C1 segment of cervical spinal cord (tissue), 14 donors: ENCODE data around the gene CAMTA2.

ENCODE experiments used
- DNase-seq, 14 donors: peaks; one replicate each; lab custom pipeline; 2025; lab: John Stamatoyannopoulos, UW

The CAMTA2 gene

GRCh38 chr17:4969551-4970173 lies 17.8 kb downstream of the CAMTA2 start:
- DNase-seq = no peak

DNA sequence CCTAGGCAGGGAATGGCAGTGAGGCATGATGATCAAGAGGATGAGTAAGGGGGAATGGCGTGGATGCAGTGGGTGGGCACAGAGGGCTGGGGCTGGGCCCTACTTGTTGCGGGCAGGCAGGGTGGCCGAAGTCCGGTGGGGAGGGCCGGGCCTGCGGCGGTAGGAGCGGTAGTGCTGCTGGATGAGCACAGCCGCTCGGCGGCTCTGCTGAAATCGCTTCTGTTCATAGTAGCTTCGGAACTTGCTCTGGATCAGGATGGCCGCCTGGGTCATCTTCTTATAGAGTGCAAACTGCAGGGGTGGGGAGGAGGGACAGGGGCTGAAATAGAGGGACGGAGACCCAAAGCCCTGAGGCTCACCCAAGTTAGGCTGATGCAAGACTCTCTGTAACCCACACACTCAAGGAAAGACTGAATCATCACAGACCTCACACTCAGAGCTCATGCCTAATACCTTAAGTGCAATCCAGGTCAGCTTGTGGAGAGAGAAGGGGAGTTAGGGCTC lies 18.4 kb downstream of the CAMTA2 start:
- no peak for DNase-seq

DNA sequence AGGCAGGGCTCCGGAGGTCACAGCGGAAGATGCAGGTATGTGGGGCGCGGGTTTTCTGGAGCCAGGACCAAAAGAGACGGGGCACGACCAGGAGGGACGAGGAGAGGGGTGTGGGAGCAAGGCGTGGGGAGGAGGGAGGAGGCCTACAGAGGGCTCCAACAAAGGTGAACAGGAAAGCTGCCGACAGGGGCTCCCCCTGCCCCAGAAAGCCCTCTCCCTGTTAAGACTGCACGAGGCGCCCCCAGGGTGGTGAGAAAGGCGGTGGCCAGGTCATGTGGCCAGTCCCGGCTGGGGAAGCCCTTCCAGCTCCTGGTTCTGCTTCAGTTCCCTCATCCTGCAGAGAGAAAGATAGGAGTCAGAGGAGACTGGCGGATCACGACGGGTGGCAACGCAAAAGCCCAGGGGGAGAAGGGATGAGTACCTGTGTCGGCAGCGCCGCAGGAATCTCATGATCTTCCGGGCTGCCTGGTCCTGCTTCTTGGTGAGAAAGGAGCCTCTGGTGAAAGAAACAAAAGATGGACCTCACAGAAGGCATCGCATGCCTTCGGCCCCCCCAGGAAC lies 18.9 kb downstream of the CAMTA2 start:
- DNase-seq = peak in 6 of 14 donors; percentile 32 to 49 (median 36)

GRCh38 chr17:4967539-4968485 lies 19.7 kb downstream of the CAMTA2 start, which contains the start of gene SPAG7:
Gene SPAG7 (minus strand): TSS chr17:4967817. CDS start chr17:4967804, 13 bp downstream.
- peak; percentile 94 to 100 (median 99) for DNase-seq

GRCh38 chr17:4966844-4967538 lies 20.5 kb downstream of the CAMTA2 start:
- DNase-seq = peak in 13 of 14 donors; percentile 94 to 100 (median 99)

- DNase-seq = no peak
Observed at GRCh38 chr17:4965311-4965986, 22.0 kb downstream of the CAMTA2 start.

DNA sequence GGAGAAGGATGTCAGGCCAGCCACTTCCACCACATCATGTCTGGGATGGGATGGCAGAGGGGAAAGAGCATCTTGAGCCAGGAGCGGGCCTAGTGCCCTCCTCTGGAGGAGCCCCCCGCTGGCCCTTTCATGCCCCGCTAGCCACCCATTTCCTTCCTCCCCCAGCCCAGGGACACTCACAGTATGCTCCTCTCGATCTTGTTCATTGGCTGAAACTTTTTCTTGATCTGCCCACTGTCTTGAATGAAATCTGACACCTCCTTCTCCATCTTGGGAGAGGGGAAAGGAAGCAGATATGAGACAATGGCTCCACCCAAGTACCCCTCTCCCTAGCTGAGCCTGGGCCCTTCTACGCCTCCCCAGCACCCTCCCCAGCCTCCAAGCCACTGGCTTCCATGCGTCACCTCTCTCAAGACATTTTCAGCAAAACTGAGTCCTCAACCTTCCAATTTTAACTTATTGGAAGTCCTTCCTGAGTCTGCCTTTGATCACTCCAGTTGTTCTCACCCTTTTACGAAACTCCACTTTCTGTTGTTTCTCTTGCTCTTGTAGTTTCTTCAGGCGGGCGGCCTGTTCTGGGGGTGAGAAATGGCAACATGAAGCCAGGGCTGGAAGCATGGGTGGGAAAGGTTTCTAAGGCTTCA lies 27.1 kb downstream of the CAMTA2 start:
- DNase-seq = no peak

GRCh38 chr17:4959261-4959965 lies 28.1 kb downstream of the CAMTA2 start:
- DNase-seq = no peak

DNA sequence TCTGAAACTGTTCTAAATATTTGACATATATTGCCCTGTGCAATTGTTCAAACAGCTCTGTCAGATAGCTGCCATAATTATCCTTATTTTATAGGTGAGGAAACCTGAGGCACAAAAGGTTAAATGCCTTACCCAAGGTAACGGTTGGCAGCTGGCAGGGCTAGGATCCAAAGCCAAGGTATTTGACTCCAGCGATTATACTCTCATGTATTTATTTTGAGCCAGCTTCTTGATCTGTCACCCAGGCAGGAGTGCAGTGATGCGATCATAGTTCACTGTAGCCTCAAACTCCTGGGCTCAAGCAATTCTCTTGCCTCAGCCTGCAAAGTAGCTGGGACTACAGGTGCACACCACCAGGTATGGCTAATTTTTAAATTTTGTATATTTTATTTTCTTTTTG lies 29.4 kb downstream of the CAMTA2 start:
- DNase-seq = no peak

DNA sequence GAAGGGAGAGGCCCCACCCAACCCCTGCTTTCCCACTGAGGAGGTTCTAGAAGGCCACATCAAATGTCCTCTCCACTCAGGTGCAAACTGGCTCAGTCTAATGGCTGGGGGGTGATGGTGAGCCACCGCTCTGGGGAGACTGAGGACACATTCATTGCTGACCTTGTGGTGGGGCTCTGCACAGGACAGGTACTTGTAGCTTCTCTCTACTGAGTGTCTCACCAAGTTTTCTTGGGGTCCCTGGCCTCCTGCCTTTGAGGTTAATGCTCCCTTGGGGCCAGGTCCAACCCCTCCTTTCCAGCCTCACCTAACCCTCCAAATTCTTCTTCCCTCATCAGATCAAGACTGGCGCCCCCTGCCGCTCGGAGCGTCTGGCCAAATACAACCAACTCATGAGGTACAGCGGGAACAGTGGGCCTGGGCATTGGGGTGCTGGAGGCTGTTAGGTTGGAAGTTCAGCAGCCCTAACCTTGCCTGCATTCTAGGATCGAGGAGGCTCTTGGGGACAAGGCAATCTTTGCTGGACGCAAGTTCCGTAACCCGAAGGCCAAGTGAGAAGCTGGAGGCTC lies 30.9 kb downstream of the CAMTA2 start:
- DNase-seq = no peak

- DNase-seq = no peak
Observed at GRCh38 chr17:4955091-4955490, 32.4 kb downstream of the CAMTA2 start.

DNA sequence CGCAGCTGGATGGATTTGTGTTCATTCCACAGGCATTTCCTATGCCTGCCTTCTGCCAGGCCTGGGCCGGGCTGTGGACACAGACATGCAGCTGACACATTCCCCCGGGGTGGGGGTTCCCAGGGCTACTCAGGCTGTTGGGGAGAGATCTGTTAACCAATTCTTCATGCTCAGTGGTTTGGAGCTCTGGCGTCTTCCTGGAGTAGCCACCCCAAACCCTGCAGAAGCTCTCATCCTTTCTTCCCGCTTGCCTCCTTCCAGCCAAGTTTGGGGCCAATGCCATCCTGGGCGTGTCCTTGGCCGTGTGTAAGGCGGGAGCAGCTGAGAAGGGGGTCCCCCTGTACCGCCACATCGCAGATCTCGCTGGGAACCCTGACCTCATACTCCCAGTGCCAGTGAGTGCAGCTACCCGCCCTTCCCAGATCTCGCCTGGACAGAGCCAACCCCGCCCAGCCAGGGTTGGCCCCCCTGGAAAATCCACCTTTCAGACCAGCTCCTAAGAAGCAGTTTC lies 34.0 kb downstream of the CAMTA2 start:
- DNase-seq = no peak

GRCh38 chr17:4951486-4951885 lies 36.0 kb downstream of the CAMTA2 start:
- no peak for DNase-seq

DNA sequence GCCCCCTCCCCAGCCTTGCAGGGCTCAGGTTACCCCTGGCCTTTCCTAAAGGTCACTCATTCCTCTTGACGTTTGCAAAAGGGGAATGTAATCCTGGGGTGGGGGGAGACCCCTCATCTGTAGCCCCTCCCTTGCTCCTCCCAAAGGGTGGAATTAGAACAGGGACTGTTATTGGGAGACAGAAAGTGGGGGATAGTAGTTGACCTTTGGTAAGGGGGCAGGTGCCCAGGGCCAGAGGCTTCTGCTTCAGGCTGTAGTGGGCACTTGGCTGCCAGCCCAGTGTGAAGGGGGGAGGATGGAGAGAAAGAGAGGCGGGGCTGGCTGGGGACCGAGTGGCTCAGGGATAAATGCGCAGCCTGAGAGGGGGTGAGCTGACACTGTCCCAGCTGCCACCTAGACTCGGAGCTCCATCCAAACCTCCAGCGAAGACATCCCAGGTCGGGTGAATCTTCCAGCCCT lies 36.7 kb downstream of the CAMTA2 start, which contains the start of gene ENO3:
TSS of gene ENO3 (plus strand) at position 374 of the 459 bp plus-strand sequence. CDS start 711 bp downstream, outside the sequence.
- DNase-seq = no peak

DNA sequence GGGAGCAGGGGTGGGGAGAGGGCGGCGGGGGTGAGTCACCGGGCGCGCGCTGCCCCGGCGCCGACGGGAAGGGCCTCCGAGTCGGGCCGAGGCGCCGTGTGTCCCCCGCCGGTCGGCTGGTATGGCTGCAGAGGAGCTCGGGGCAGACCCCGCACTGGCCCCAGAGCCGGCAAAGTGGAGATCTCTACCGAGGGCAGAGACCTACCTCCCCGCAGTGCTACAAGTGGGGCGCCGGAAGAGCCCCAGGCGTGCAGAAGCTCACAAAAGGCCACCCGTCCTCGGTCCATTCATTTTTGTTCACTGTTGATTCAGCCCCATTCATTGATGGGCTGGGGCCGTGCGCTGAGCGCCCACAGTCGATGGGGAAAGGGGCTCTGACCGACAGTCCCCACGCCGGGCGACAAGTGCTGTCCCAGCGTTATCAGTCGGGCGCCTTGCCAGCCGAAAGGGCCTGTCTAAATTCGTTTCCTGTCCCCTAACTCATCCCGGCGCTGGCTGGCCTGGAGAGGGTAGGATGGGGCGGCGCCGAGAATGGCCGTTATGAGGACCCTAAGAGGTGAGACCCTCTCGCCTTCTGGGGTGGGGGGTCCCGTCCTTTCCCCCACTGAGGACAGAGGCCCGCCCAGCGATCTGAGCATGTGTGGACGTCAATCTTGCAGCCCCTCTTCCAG lies 37.3 kb downstream of the CAMTA2 start:
- peak in 1 of 14 donors; percentile 56 for DNase-seq

DNA sequence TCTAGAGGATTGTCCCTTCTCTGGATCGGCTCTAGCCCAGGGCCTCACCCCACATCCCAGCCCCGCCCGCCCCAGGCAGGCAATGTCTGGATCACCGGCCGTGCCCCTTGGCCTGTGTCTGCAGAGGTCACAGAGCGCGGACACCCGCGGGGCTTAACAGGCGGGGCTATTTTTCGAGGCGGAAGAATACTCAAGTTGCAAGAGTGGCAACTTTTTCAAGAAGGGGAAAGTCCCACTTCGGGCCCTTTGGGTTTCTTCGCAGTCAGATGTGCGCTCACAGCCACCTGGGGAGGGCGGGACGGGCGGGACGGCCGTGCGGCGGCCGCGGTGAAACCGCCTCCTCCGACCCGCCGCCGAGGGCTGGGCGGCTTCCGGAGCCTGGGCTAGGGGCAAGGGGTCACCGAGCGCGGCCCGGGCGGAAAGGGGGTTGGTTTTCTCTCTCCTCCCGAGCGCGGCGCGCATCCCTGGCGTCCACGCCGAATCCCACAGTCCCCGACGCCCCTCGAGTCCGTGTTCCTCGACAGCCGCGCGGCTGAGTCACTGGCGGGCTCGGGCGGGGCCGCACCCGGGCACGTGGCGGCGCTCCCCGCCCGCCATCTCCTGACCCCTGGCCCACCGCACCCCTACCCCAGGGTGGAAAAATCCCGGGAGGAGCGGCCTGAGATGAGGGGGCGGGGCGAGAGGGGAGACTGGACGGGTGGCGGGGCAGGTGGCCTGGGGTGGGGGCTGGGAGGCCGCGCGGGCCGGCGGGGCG lies 38.0 kb downstream of the CAMTA2 start:
- DNase-seq = peak in 9 of 14 donors; percentile 24 to 86 (median 51)

GRCh38 chr17:4948931-4949320 lies 38.5 kb downstream of the CAMTA2 start:
- DNase-seq = peak in 12 of 14 donors; percentile 55 to 92 (median 80)
